H1 (cell line): ENCODE data around the gene CHMP1B. TPM values are rescaled to one million over a fixed set of nuclear protein-coding genes. Genes with fewer than 3 reads are reported as not detected.

Experiments used
- CBX5 ChIP-seq: fragments of 300-800, 300-1000 bp; sonication (generic); IDR thresholded peaks from 2 replicates; pipeline ENCODE4 v1.7.1; 2016; ENCODE audit warnings: antibody characterized with exemption, low read length, low read depth
- CTCF ChIP-seq, 3 experiments: IDR thresholded peaks; 1 replicate in 2 of 3; 2 replicates in 1 of 3; pipeline versions ENCODE4 v1.5.1 to v1.6.1; 2011; ENCODE audit warnings: low read length in 3 of 3, mild to moderate bottlenecking in 3 of 3, inconsistent platforms in 2 of 3, low read depth in 1 of 3, moderate library complexity in 1 of 3; ENCODE audit not compliant: insufficient read depth in 1 of 3; ENCODE audit errors: control extremely low read depth in 1 of 3
- polyA plus RNA-seq, 7 experiments: library from polyadenylated mRNA; depleted of rRNA in 3 of 7; stranded (reverse) in 5 of 7; unstranded in 2 of 7; fragments of >200 nt in 5 of 7; fragments of 200-250 nt in 2 of 7; gene quantifications; 1 replicate in 5 of 7; 2 replicates in 1 of 7; 4 replicates in 1 of 7; pipeline versions ENCODE4 v1.2.1 to v1.2.3, GENCODE V29; 2011 to 2013; ENCODE audit warnings: missing spikeins in 2 of 7, mixed read lengths in 2 of 7
- total RNA-seq: library from RNA; stranded (reverse); fragmentation: NEBNext Ultra II Directional; extraction: Animal tissue kit (Norgen Biotek cat#: 25700); gene quantifications from 2 replicates; pipeline ENCODE4 v1.2.1, GENCODE V29; 2021

The CHMP1B gene
- total and polyA plus RNA-seq, 2 of the 8 experiments (the other 6 are each of a cell fraction or from before 2014, with no cell fraction given) = 30.5 to 43.2 TPM

DNA sequence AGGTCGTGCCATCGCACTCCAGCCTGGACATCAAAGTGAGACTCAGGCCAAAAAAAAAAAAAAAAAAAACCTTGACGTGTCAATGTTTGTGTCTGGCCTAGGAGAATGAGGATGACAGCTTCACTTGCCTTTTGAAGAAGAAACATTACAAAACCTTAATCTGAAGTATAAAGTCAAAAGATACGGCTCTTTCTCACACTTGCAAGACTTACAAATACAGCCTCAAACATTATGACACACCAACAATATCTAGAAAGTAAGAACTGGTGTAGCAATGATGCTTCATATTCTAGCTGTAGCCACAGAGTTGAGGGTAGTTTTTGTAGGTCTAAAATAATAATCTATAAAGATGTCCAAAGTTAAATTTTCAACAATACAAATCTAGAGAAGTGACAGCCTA, 31.4 kb downstream of the CHMP1B start (continued):
- TF ChIP-seq CTCF (IDR thresholded peaks at IDR 0.05; ENCODE audit: control extremely low read depth in 1 of 3, insufficient read depth in 1 of 3, low read depth in 1 of 3, low read length in 3 of 3) (no peak), CBX5 (no peak)
